CD8-positive, alpha-beta memory T cell (primary cell): Measurements from ENCODE around the gene CLDN3. TPM values are rescaled to one million over a fixed set of nuclear protein-coding genes. Genes with fewer than 3 reads are reported as not detected.
"Not testable (repeated sequence)": the region's sequence is repeated elsewhere in the genome, so short reads cannot be mapped to it uniquely, and the experiment has no call there.

Source experiments
- CTCF ChIA-PET: fragments of 350-600 bp; sonication (Branson Sonifier 250); formaldehyde crosslinking; loops from one replicate; lab custom pipeline; 2021; ENCODE audit warnings: antibody characterized with exemption; lab: Charles Lee
- POLR2A ChIA-PET: fragments of 350-600 bp; sonication (Branson Sonifier 250); formaldehyde crosslinking; loops from one replicate; lab custom pipeline; 2021; ENCODE audit warnings: antibody characterized with exemption; lab: Charles Lee
- DNase-seq, 5 donors: peaks; one replicate each; pipeline versions ENCODE4 v3.0.0 to v3.0.0-alpha.2; 2020 to 2022; ENCODE audit warnings: mixed read lengths in 1 of 5
- H3K27ac ChIP-seq: one replicate; pipeline ENCODE4 v1.7.0; 2013; ENCODE audit warnings: low read depth, mild to moderate bottlenecking, low read length, moderate library complexity
- H3K27me3 ChIP-seq: 2 replicates; pipeline ENCODE4 v1.7.0; 2013; ENCODE audit warnings: low read length, mild to moderate bottlenecking; ENCODE audit not compliant: insufficient read depth, poor library complexity, severe bottlenecking
- H3K36me3 ChIP-seq: 2 replicates; pipeline ENCODE4 v1.7.0; 2013; ENCODE audit warnings: mild to moderate bottlenecking, low read length, moderate library complexity; ENCODE audit not compliant: insufficient read depth
- H3K4me1 ChIP-seq: 2 replicates; pipeline ENCODE4 v1.7.0; 2013; ENCODE audit warnings: mild to moderate bottlenecking, low read length, moderate library complexity; ENCODE audit not compliant: insufficient read depth
- H3K4me3 ChIP-seq: 2 replicates; pipeline ENCODE4 v1.7.0; 2013; ENCODE audit warnings: mild to moderate bottlenecking, low read length
- H3K9me3 ChIP-seq: 2 replicates; pipeline ENCODE4 v1.7.0; 2013; ENCODE audit warnings: mild to moderate bottlenecking, low read length
- H3K27ac Mint-ChIP-seq, 8 donors: one replicate each; pipeline ENCODE4 v1.8.0; 2020 to 2021; ENCODE audit warnings: mixed read lengths in 8 of 8, mild to moderate bottlenecking in 6 of 8, inconsistent platforms in 3 of 8, moderate library complexity in 3 of 8
- H3K27me3 Mint-ChIP-seq, 2 donors: one replicate each; pipeline ENCODE4 v1.8.0; 2020 to 2021; ENCODE audit warnings: mixed read lengths in 2 of 2, mild to moderate bottlenecking in 1 of 2, moderate library complexity in 1 of 2
- H3K36me3 Mint-ChIP-seq, 3 donors: one replicate each; pipeline ENCODE4 v1.8.0; 2020 to 2021; ENCODE audit warnings: mixed read lengths in 3 of 3, inconsistent platforms in 1 of 3, mild to moderate bottlenecking in 1 of 3
- H3K4me1 Mint-ChIP-seq, 3 donors: one replicate each; pipeline ENCODE4 v1.8.0; 2020 to 2021; ENCODE audit warnings: mixed read lengths in 3 of 3, inconsistent platforms in 1 of 3, mild to moderate bottlenecking in 1 of 3
- H3K4me3 Mint-ChIP-seq, 7 donors: one replicate each; pipeline ENCODE4 v1.8.0; 2020 to 2021; ENCODE audit warnings: mixed read lengths in 7 of 7, mild to moderate bottlenecking in 6 of 7, moderate library complexity in 4 of 7, inconsistent platforms in 2 of 7
- H3K9me3 Mint-ChIP-seq, 5 donors: one replicate each; pipeline ENCODE4 v1.8.0; 2020 to 2022; ENCODE audit warnings: mixed read lengths in 5 of 5, mild to moderate bottlenecking in 3 of 5, moderate library complexity in 2 of 5, inconsistent platforms in 1 of 5
- polyA plus RNA-seq: library from polyadenylated mRNA; unstranded; fragments of 300-500 nt; fragmentation: Illumina TruSeq; gene quantifications from one replicate; pipeline ENCODE4 v1.2.3, GENCODE V29; 2021
- total RNA-seq, 2 experiments: library from RNA; stranded (reverse); gene quantifications; one replicate each; pipeline ENCODE4 v1.2.3, GENCODE V29; 2021

CLDN3 gene
- total and polyA plus RNA-seq, 3 experiments from 2014 or later: not detected

- no peak overlapping the region for H3K4me3 ChIP-seq
- H3K27me3 Mint-ChIP-seq: peaks cover 8 to 12% of the 10 kb centered on the region in 2 donors
- no peaks in the 10 kb centered on the region for H3K9me3 ChIP-seq
- no peaks in the 10 kb centered on the region for H3K9me3 Mint-ChIP-seq
- no peak for DNase-seq
- POLR2A ChIA-PET: no interaction called here
- H3K4me1 ChIP-seq: no peaks in the 10 kb centered on the region
- no peaks in the 10 kb centered on the region for H3K4me1 Mint-ChIP-seq
- CTCF ChIA-PET: no interaction called here
- no peak overlapping the region for H3K27ac ChIP-seq
- H3K27me3 ChIP-seq: no peaks in the 10 kb centered on the region
- H3K36me3 ChIP-seq: no peaks in the 10 kb centered on the region
- no peak overlapping the region for H3K27ac Mint-ChIP-seq
- no peak overlapping the region for H3K4me3 Mint-ChIP-seq
- H3K36me3 Mint-ChIP-seq: peaks cover 0 to 1% (median 0%) of the 10 kb centered on the region in 3 donors
These were observed 31.5 kb upstream of the CLDN3 start for GRCh38 chr7:73801577-73801976.

- CTCF ChIA-PET: no interaction called here
- Mint-ChIP-seq H3K27me3 (peaks cover 5 to 10% of the 10 kb centered on the region in 2 donors), H3K4me1 (no peaks in the 10 kb centered on the region), H3K9me3 (peaks cover 0 to 2% (median 0%) of the 10 kb centered on the region in 5 donors), H3K4me3 (no peak overlapping the region), H3K27ac (no peak overlapping the region), H3K36me3 (peaks cover 0 to under 1% (median 0%) of the 10 kb centered on the region in 3 donors)
- no peaks in the 10 kb centered on the region for H3K4me1 ChIP-seq
- H3K9me3 ChIP-seq: no peaks in the 10 kb centered on the region
- no peak for DNase-seq
- H3K27ac ChIP-seq: no peak overlapping the region
- H3K4me3 ChIP-seq: no peak overlapping the region
- H3K27me3 ChIP-seq: no peaks in the 10 kb centered on the region
- no peaks in the 10 kb centered on the region for H3K36me3 ChIP-seq
- POLR2A ChIA-PET: no interaction called here
These were observed 29.4 kb upstream of the CLDN3 start for GRCh38 chr7:73799282-73800141.

GRCh38 chr7:73797176-73797575 is 27.1 kb upstream of the CLDN3 start:
- H3K4me3 Mint-ChIP-seq, H3K36me3 ChIP-seq, H3K27ac Mint-ChIP-seq, H3K4me1 Mint-ChIP-seq, CTCF ChIA-PET, H3K4me1 ChIP-seq, H3K27ac ChIP-seq, H3K36me3 Mint-ChIP-seq, DNase-seq, H3K27me3 ChIP-seq, H3K4me3 ChIP-seq, H3K9me3 Mint-ChIP-seq, POLR2A ChIA-PET, H3K9me3 ChIP-seq: not testable (repeated sequence)
- H3K27me3 Mint-ChIP-seq: peaks cover 3 to 12% of the 10 kb centered on the region in 2 donors

GRCh38 chr7:73796656-73797055 is 26.6 kb upstream of the CLDN3 start:
- H3K27ac ChIP-seq, H3K4me3 ChIP-seq, H3K9me3 ChIP-seq, H3K4me3 Mint-ChIP-seq, CTCF ChIA-PET, H3K27ac Mint-ChIP-seq, DNase-seq, H3K36me3 Mint-ChIP-seq, POLR2A ChIA-PET, H3K27me3 ChIP-seq, H3K4me1 ChIP-seq, H3K9me3 Mint-ChIP-seq, H3K4me1 Mint-ChIP-seq, H3K36me3 ChIP-seq: not testable (repeated sequence)
- H3K27me3 Mint-ChIP-seq: peaks cover 3 to 14% of the 10 kb centered on the region in 2 donors

GRCh38 chr7:73795188-73795587 is 25.1 kb upstream of the CLDN3 start:
- DNase-seq, H3K9me3 Mint-ChIP-seq, H3K4me3 ChIP-seq, H3K9me3 ChIP-seq, H3K4me3 Mint-ChIP-seq, POLR2A ChIA-PET, H3K27me3 ChIP-seq, H3K27ac ChIP-seq, H3K27ac Mint-ChIP-seq, H3K4me1 Mint-ChIP-seq, H3K4me1 ChIP-seq, H3K36me3 ChIP-seq, CTCF ChIA-PET, H3K36me3 Mint-ChIP-seq: not testable (repeated sequence)
- H3K27me3 Mint-ChIP-seq: peaks cover 4 to 19% of the 10 kb centered on the region in 2 donors

- H3K27me3 Mint-ChIP-seq: peaks cover 4 to 19% of the 10 kb centered on the region in 2 donors
- H3K4me3 Mint-ChIP-seq, H3K4me1 Mint-ChIP-seq, H3K4me3 ChIP-seq, H3K27me3 ChIP-seq, H3K36me3 ChIP-seq, DNase-seq, H3K27ac ChIP-seq, H3K9me3 ChIP-seq, H3K36me3 Mint-ChIP-seq, H3K9me3 Mint-ChIP-seq, CTCF ChIA-PET, POLR2A ChIA-PET, H3K27ac Mint-ChIP-seq, H3K4me1 ChIP-seq: not testable (repeated sequence)
These were observed 21.2 kb upstream of the CLDN3 start for GRCh38 chr7:73791170-73791690.

GRCh38 chr7:73789051-73789450 is 19.0 kb upstream of the CLDN3 start:
- no peak overlapping the region for H3K27ac Mint-ChIP-seq
- POLR2A ChIA-PET: no interaction called here
- H3K27ac ChIP-seq: no peak overlapping the region
- H3K4me1 Mint-ChIP-seq: no peaks in the 10 kb centered on the region
- H3K9me3 ChIP-seq: no peaks in the 10 kb centered on the region
- peaks cover 0 to 7% (median 0%) of the 10 kb centered on the region in 5 donors for H3K9me3 Mint-ChIP-seq
- no peak for DNase-seq
- H3K4me1 ChIP-seq: no peaks in the 10 kb centered on the region
- H3K4me3 Mint-ChIP-seq: no peak overlapping the region
- H3K27me3 Mint-ChIP-seq: peaks cover 4 to 10% of the 10 kb centered on the region in 2 donors
- H3K4me3 ChIP-seq: no peak overlapping the region
- no peaks in the 10 kb centered on the region for H3K36me3 ChIP-seq
- no peaks in the 10 kb centered on the region for H3K27me3 ChIP-seq
- CTCF ChIA-PET: no interaction called here
- H3K36me3 Mint-ChIP-seq: no peaks in the 10 kb centered on the region

- H3K27me3 ChIP-seq, H3K27ac Mint-ChIP-seq, H3K4me1 Mint-ChIP-seq, CTCF ChIA-PET, H3K36me3 ChIP-seq, H3K4me1 ChIP-seq, DNase-seq, H3K9me3 ChIP-seq, H3K4me3 ChIP-seq, H3K4me3 Mint-ChIP-seq, H3K9me3 Mint-ChIP-seq, H3K36me3 Mint-ChIP-seq: not testable (repeated sequence)
- POLR2A ChIA-PET: interaction anchor here (0.6 kb wide), 1 partner anchor 82 kb away, joined by 3 read pairs; no protein-coding TSS in a partner anchor
- H3K27me3 Mint-ChIP-seq: peaks cover 4 to 10% of the 10 kb centered on the region in 2 donors
- peak overlapping the region; percentile 1 for H3K27ac ChIP-seq
These were observed 17.6 kb upstream of the CLDN3 start for GRCh38 chr7:73787786-73788048.
